HL-60/S4 (cell line): Measurements from ENCODE around the gene MBOAT7.

Experiments
- in situ Hi-C: fragments of 300-500 bp; cut with MboI; formaldehyde crosslinking; loops from 2 replicates; pipeline ENCODE4 v1.14.3; 2022; ENCODE audit warnings: low sequenced_read_pairs

Gene MBOAT7

GRCh38 chr19:54164369-54165068, 24.9 kb downstream of the MBOAT7 start:
- in situ Hi-C loops: no loop called here

- in situ Hi-C loops: no loop called here
Observed at GRCh38 chr19:54162884-54163283, 26.5 kb downstream of the MBOAT7 start.

GRCh38 chr19:54162241-54162805, 27.1 kb downstream of the MBOAT7 start:
- in situ Hi-C loops: no loop called here

DNA sequence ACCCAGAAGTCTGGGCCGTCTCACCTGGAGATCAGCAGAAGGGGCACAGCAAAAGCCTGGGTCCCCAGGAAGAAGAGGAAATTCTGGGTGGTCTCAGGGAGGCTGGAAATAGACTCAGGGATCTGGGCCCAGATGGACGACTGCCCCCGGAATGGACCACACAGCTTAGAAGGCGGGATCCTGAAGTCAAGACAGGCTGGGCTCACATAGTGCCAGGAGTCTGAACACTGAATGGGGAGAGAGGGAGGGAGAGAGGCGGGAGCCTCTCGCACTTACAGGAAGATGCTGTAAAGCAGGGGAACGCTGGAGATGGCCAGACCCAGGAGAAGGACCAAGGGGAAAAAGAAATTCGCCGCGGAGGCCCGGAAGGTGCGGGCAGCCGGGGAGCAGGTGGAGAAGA, 28.5 kb downstream of the MBOAT7 start:
- in situ Hi-C loops: no loop called here

- in situ Hi-C loops: no loop called here
Observed at GRCh38 chr19:54160182-54160811, 29.1 kb downstream of the MBOAT7 start.

DNA sequence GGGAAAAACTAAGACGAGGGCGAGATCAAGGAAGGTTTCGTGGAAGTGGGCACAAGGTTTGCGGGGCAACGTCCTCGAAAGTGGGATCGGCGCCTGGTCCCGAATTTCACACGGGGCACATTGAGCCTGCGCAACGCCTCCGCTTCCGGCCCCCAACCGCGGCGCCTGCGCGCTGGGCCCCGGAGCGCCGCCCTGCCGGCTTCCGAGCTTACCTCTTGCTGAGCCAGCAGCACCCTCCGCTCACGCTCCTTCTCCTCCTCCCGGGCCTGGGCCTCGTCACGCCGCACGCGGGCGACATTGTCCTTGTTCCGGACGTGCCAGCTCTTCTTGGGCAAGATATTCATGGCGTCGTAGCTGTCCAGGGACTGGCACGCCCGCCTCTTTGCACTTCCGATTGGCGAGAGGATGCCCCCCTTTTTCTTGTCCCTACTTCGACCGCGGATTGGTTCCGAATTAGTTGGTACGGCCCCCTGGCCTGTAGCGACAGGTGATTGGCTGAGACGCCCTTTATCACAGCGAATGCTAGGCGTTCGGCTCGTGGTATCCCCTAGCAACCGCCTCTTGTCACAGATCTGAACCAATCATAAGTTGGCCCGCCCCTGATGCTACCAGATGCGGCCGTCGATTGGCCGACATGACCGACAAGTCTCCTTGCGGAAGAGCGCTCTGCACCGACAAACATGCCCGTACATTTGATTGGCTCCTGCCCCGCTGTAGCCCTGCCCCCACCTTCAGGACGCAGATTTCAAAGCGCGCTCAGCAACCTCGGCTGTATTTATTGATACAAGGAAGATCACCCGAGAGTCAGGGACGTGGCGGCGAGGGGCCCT, 29.8 kb downstream of the MBOAT7 start, which contains the start of gene LENG1:
TSS of gene LENG1 (minus strand) at position 370 of the 830 bp plus-strand sequence. CDS start at position 344, 26 bp downstream.
- in situ Hi-C loops: no loop called here

DNA sequence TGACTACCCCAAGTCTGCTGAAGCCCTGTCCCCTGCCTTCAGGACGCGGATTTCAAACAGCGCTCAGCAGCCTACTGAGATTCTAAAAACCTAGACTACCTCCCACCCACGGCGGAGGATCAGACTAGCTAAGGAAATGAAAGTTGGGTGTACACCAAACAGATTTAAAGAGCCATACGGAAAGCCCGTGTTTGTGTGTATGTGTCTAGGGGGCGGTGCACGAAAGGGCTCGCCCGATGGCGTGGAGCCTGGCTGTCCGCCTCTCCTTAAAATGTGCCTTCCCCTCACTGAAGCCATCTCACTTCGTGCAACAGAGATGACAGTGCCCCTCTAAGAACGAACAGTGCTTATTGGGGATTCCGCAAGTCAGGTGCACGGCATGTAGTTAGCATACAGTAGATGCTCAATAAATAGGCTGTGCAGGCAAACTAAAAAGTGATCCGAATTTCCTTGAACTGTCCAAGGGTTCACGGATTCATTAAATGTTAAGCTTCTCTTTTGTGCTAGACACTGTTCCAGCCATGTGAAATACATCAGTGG, 30.5 kb downstream of the MBOAT7 start:
- in situ Hi-C loops: no loop called here

GRCh38 chr19:54156953-54157352, 32.4 kb downstream of the MBOAT7 start:
- in situ Hi-C loops: no loop called here

GRCh38 chr19:54156490-54156889, 32.9 kb downstream of the MBOAT7 start:
- in situ Hi-C loops: no loop called here

GRCh38 chr19:54155694-54156093, 33.7 kb downstream of the MBOAT7 start:
- in situ Hi-C loops: no loop called here

DNA sequence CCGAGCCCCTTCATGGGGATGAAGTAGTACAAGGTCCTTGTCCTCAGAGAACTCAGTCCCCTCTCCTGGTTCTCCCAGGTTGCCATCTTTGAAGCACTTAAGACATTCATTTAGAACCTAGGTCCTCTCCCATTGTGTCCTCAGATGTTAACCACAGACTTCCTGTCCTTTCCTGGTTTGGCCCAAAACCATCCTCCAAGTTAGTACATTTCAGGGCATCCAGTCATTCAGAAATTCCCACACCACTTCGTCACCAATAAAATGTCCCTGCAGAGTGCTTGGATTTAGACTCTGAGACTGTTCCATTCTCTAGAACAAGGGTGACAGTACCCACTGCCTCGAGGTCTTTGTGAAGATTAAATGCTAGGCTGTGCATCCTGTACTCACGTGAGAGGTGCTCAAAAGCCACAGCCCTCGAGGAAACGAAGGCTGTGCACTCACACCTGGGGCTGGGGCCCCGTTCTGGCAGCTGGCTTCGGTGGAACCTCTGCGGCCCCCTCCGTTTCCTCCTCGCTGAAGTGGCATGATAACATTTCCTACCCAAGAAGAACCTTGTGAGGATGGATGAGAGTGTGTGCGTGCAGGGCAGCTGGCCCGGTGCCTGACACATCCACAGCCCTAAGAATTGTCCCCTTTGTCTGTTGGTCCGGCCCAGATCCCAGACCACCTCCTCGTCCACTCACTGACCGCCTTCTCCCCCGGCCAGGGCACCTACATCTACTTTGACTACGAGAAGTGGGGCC, 34.6 kb downstream of the MBOAT7 start:
- in situ Hi-C loops: no loop called here

GRCh38 chr19:54153731-54154326, 35.6 kb downstream of the MBOAT7 start:
- in situ Hi-C loops: no loop called here

- in situ Hi-C loops: no loop called here
Observed at GRCh38 chr19:54152878-54153524, 36.4 kb downstream of the MBOAT7 start.

DNA sequence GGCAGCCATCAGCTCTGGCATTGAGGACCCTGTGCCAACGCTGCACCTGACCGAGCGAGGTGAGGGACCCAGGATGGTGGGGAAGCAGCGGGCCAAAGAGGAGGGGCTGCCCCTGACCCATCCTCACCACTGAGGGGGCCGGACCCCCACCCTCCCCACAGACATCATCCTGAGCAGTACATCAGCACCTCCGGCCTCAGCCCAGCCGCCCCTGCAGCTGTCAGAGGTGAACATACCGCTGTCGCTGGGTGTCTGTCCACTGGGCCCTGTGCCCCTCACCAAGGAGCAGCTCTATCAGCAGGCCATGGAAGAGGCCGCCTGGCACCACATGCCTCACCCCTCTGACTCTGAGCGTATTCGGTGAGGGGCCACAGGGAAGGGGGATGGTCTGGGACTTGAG, 37.1 kb downstream of the MBOAT7 start:
- in situ Hi-C loops: no loop called here

- in situ Hi-C loops: no loop called here
Observed at GRCh38 chr19:54151362-54152035, 37.9 kb downstream of the MBOAT7 start.

DNA sequence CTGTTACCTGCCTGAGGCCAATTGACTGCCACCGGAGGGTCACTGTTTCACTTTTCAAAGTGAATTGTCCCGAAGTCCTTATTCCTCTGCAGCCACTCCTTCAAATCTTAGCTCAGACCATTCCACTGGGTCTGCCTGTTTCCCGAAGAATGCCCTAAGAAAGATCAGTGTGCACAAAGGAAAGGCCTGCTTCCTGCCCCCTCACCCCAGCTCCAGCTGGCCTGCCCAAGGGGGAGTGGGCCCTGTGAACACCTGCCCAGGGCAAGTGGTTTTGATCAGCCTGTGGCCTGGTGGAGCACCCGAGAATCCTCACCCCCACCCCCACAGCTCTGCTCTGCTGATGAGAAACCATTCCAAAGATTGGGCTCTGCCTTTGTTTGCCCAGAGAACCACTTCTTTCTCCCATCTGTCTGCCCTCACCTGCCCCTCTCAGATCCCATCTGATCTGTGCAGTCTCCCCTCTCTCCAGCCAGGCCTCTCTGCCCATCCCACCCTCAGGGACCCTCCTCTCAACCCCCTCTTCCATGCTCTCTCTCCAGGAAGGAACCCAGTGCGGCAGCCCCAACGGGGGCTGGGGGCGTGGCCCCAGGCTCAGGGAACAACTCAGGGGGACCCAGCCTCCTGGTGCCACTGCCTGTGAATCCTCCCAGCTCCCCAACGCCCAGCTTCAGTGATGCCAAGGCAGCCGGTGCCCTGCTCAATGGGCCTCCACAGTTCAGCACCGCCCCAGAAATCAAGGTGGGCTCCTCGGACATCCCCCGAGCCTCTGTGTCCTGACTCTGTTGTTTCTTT, 40.2 kb downstream of the MBOAT7 start:
- in situ Hi-C loops: no loop called here

- in situ Hi-C loops: no loop called here
Observed at GRCh38 chr19:54148158-54148557, 41.2 kb downstream of the MBOAT7 start.

DNA sequence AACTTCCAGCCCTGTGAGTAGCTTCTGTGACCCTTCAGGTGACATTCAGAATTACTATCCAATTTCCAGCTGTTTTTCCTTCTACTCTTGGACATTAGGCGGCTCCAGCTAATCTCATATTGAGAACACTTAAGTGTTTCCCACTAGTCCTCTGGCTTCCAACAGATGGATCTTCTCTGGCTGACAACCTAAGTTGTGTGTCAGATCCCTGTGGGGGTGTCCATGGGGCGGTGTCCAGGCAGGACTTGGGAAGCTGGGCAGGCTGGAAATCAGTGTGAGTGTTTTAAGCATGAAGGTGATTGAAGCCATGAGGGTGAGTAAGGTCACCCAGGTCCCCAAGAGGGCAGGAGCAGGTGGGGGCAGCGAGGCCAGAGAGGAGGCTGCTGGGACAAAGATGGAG, 41.7 kb downstream of the MBOAT7 start:
- in situ Hi-C loops: no loop called here
